MCF 10A (cell line): Measurements from ENCODE around the gene RFESD. TPM values are rescaled to one million over a fixed set of nuclear protein-coding genes. Genes with fewer than 3 reads are reported as not detected.

Experiments
- BruUV-seq: library from RNA; stranded (reverse); fragments of 400-500 nt; replicated peaks from 2 replicates; lab custom pipeline; 2021; lab: Mats Ljungman, UMichigan
- CTCF ChIA-PET: fragments of 300-600 bp; sonication (Branson Sonifier 250); formaldehyde crosslinking; extraction: SDS; loops from one replicate; lab custom pipeline; 2021; ENCODE audit warnings: antibody characterized with exemption, inconsistent platforms; lab: Yijun Ruan, JAX
- POLR2A ChIA-PET: fragments of 300-600, 350-650 bp; sonication (Branson Sonifier 250); formaldehyde crosslinking; extraction: SDS; loops from one replicate; lab custom pipeline; 2020; ENCODE audit warnings: antibody characterized with exemption, inconsistent platforms; lab: Yijun Ruan, JAX
- DNase-seq: peaks from one replicate; pipeline ENCODE4 v3.0.0-alpha.2; 2018; ENCODE audit not compliant: unreplicated experiment
- H3K27ac Mint-ChIP-seq: one replicate; pipeline ENCODE4 v1.8.0; 2022; ENCODE audit warnings: mild to moderate bottlenecking, low read depth, mixed read lengths; ENCODE audit not compliant: unreplicated experiment
- H3K27me3 Mint-ChIP-seq: one replicate; pipeline ENCODE4 v1.8.0; 2022; ENCODE audit warnings: mixed read lengths; ENCODE audit not compliant: insufficient read depth, unreplicated experiment
- H3K36me3 Mint-ChIP-seq: one replicate; pipeline ENCODE4 v1.8.0; 2022; ENCODE audit warnings: mild to moderate bottlenecking, moderate library complexity, mixed read lengths; ENCODE audit not compliant: insufficient read depth, unreplicated experiment
- H3K4me1 Mint-ChIP-seq: one replicate; pipeline ENCODE4 v1.8.0; 2022; ENCODE audit warnings: mixed read lengths; ENCODE audit not compliant: insufficient read depth, unreplicated experiment
- H3K4me3 Mint-ChIP-seq: one replicate; pipeline ENCODE4 v1.8.0; 2022; ENCODE audit warnings: mild to moderate bottlenecking, moderate library complexity, mixed read lengths; ENCODE audit not compliant: unreplicated experiment
- H3K9me3 Mint-ChIP-seq: one replicate; pipeline ENCODE4 v1.8.0; 2022; ENCODE audit warnings: mixed read lengths; ENCODE audit not compliant: unreplicated experiment
- CTCF ChIP-seq: fragments of 200-600 bp; IDR thresholded peaks from one replicate; pipeline ENCODE4 v1.8.0; 2022; ENCODE audit warnings: antibody characterized with exemption, mild to moderate bottlenecking; ENCODE audit not compliant: unreplicated experiment
- intact Hi-C: fragments of 100-400 bp; cut with micrococcal nuclease; formaldehyde crosslinking; loops from 2 replicates; pipeline ENCODE4 v1.14.1; 2022
- total RNA-seq: library from RNA; stranded (reverse); gene quantifications from 2 replicates; pipeline ENCODE4 v1.2.3, GENCODE V29; 2022

The RFESD gene
- total RNA-seq, 1 experiment from 2014 or later = 5.9 TPM

- no peaks in the 10 kb centered on the region for H3K27me3 Mint-ChIP-seq
- H3K4me1 Mint-ChIP-seq = no peaks in the 10 kb centered on the region
- POLR2A ChIA-PET = interaction anchor here (0.5 to 1.0 kb wide), 2 partner anchors 11 to 64 kb away, joined by 3 read pairs; partner anchors contain the start of gene RHOBTB3
- CTCF ChIA-PET = interaction anchor here (0.7 to 7.7 kb wide), 6 partner anchors 64 to 183 kb away, joined by 3 to 119 read pairs (median 4); partner anchors contain the start of gene RHOBTB3
- BruUV-seq = no TSS peak
- H3K36me3 Mint-ChIP-seq = no peaks in the 10 kb centered on the region
- no peak for DNase-seq
- TF ChIP-seq CTCF = no peak
- no peak overlapping the region for H3K27ac Mint-ChIP-seq
- intact Hi-C loops = no loop called here
- H3K4me3 Mint-ChIP-seq = no peak overlapping the region
- H3K9me3 Mint-ChIP-seq = no peaks in the 10 kb centered on the region
Measured at GRCh38 chr5:95667061-95667618, 20.6 kb downstream of the RFESD start.

GRCh38 chr5:95667678-95668077 lies 21.1 kb downstream of the RFESD start:
- no peak for TF ChIP-seq CTCF
- H3K4me3 Mint-ChIP-seq = no peak overlapping the region
- CTCF ChIA-PET = interaction anchor here (0.7 to 7.7 kb wide), 6 partner anchors 63 to 182 kb away, joined by 3 to 119 read pairs (median 4); no protein-coding TSS in a partner anchor
- BruUV-seq = no TSS peak
- H3K27me3 Mint-ChIP-seq = no peaks in the 10 kb centered on the region
- DNase-seq = no peak
- H3K9me3 Mint-ChIP-seq = no peaks in the 10 kb centered on the region
- no peaks in the 10 kb centered on the region for H3K36me3 Mint-ChIP-seq
- intact Hi-C loops = no loop called here
- POLR2A ChIA-PET = no interaction called here
- H3K4me1 Mint-ChIP-seq = no peaks in the 10 kb centered on the region
- H3K27ac Mint-ChIP-seq = no peak overlapping the region

- POLR2A ChIA-PET = no interaction called here
- intact Hi-C loops = no loop called here
- TF ChIP-seq CTCF = no peak
- H3K9me3 Mint-ChIP-seq = no peaks in the 10 kb centered on the region
- H3K27me3 Mint-ChIP-seq = no peaks in the 10 kb centered on the region
- no peak overlapping the region for H3K4me3 Mint-ChIP-seq
- BruUV-seq = no TSS peak
- no peak overlapping the region for H3K27ac Mint-ChIP-seq
- no peak for DNase-seq
- no peaks in the 10 kb centered on the region for H3K36me3 Mint-ChIP-seq
- no peaks in the 10 kb centered on the region for H3K4me1 Mint-ChIP-seq
- CTCF ChIA-PET = interaction anchor here (0.7 to 7.7 kb wide), 4 partner anchors 62 to 178 kb away, joined by 3 to 119 read pairs (median 4); no protein-coding TSS in a partner anchor
Measured at GRCh38 chr5:95668216-95668615, 21.6 kb downstream of the RFESD start.

- CTCF ChIA-PET = interaction anchor here (1.1 to 7.7 kb wide), 3 partner anchors 22 to 178 kb away, joined by 3 to 119 read pairs (median 7); partner anchors contain the start of gene RFESD
- intact Hi-C loops = loop anchor here (1.0 kb wide), 1 partner anchor 179 kb away; no protein-coding TSS in a partner anchor
- no peak for TF ChIP-seq CTCF
- no peaks in the 10 kb centered on the region for H3K4me1 Mint-ChIP-seq
- H3K27me3 Mint-ChIP-seq = no peaks in the 10 kb centered on the region
- DNase-seq = no peak
- BruUV-seq = no TSS peak
- H3K4me3 Mint-ChIP-seq = no peak overlapping the region
- no peaks in the 10 kb centered on the region for H3K9me3 Mint-ChIP-seq
- H3K27ac Mint-ChIP-seq = no peak overlapping the region
- POLR2A ChIA-PET = no interaction called here
- no peaks in the 10 kb centered on the region for H3K36me3 Mint-ChIP-seq
Measured at GRCh38 chr5:95668728-95669127, 22.2 kb downstream of the RFESD start.
